Skeletal muscle tissue (tissue), 4 donors: Measurements from ENCODE around the gene PLTP. TPM values are rescaled to one million over a fixed set of nuclear protein-coding genes. Genes with fewer than 3 reads are reported as not detected.
"Not testable (repeated sequence)": the region's sequence is repeated elsewhere in the genome, so short reads cannot be mapped to it uniquely, and the experiment has no call there.

Experiments used
- H3K27ac ChIP-seq: one replicate; pipeline ENCODE4 v1.7.0; 2013; ENCODE audit warnings: mild to moderate bottlenecking, low read depth, low read length, inconsistent platforms
- H3K27me3 ChIP-seq, 3 donors: one replicate each; pipeline ENCODE4 v1.7.0; 2013; ENCODE audit warnings: low read length in 3 of 3; ENCODE audit not compliant: control insufficient read depth in 3 of 3, insufficient read depth in 3 of 3
- H3K36me3 ChIP-seq, 3 donors: one replicate each; pipeline ENCODE4 v1.7.0; 2013; ENCODE audit warnings: low read length in 3 of 3; ENCODE audit not compliant: control insufficient read depth in 3 of 3, insufficient read depth in 3 of 3
- H3K4me1 ChIP-seq, 3 donors: one replicate each; pipeline ENCODE4 v1.7.0; 2013; ENCODE audit warnings: low read length in 3 of 3, mild to moderate bottlenecking in 3 of 3; ENCODE audit not compliant: control insufficient read depth in 3 of 3, insufficient read depth in 3 of 3
- H3K4me3 ChIP-seq, 3 donors: one replicate each; pipeline ENCODE4 v1.7.0; 2013; ENCODE audit warnings: low read length in 3 of 3
- H3K9ac ChIP-seq, 3 donors: one replicate each; pipeline ENCODE4 v1.7.0; 2013; ENCODE audit warnings: low read length in 3 of 3, mild to moderate bottlenecking in 3 of 3, moderate library complexity in 2 of 3, low read depth in 1 of 3
- H3K9me3 ChIP-seq, 3 donors: one replicate each; pipeline ENCODE4 v1.7.0; 2013; ENCODE audit warnings: low read length in 3 of 3; ENCODE audit not compliant: control insufficient read depth in 3 of 3
- total RNA-seq: library from RNA; depleted of rRNA; stranded (reverse); fragments of >200 nt; gene quantifications from one replicate; pipeline ENCODE4 v1.2.3, GENCODE V29; 2014
- donor health status: Osteomylitis.

PLTP gene
- total RNA-seq, 1 donor from 2014 or later: 38.1 TPM

DNA sequence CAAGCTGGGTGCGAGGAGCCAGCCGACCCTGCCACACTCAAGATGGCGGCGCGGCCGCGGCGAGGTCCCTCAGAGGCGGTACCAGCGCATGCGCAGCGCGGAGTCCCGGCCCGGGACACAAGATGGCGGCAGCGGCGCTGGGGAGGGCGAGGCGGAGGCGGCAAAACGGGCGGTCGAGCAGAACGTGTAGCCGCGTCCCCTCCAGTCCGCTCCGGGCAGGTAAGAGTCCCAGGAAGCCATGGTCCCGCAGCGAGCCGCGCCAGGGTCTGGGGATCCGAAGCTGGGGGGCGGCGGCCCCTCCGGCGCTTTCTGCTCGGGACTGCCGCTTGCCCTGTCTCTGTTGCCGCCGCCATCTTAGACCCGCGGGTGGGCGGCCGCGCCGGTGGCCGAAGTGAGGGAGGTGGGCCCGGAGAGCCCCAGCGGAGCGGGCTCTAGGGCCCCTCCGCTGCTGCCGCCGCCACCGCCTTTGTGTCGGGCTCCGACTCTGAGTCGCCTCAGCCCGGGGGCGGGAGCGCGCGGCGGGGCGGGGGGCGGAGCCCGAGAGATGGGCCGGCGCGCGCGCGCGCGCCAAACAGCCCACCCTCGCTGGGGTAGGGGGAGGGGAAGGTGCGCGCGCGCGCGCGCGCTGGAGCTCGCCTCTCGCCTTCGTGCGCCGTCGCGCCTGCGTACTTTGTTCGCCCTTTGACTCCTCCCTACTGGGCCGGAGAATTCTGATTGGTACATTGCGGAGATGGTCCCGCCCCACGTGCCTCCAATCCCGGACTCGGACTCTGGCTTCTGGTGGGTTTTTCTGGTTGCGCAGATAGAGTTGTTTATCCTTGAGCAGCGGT, 22.8 kb upstream of the PLTP start, which contains the start of gene PCIF1:
Gene PCIF1, plus strand, starts transcription at position 98 of the 830 bp plus-strand sequence. CDS start 4,317 bp downstream, outside the sequence.
- H3K27me3 ChIP-seq: no peaks in the 10 kb centered on the region
- H3K4me1 ChIP-seq: peaks cover 21 to 41% (median 23%) of the 10 kb centered on the region in 3 donors
- peak within 1 kb of the TSS; percentile 99 to 100 (median 99) for H3K9ac ChIP-seq
- H3K9me3 ChIP-seq: no peaks in the 10 kb centered on the region
- peaks cover 23 to 26% (median 26%) of the 10 kb centered on the region in 3 donors for H3K36me3 ChIP-seq
- H3K27ac ChIP-seq: peak within 1 kb of the TSS; percentile 99
- peak within 1 kb of the TSS; percentile 96 to 100 (median 99) for H3K4me3 ChIP-seq

DNA sequence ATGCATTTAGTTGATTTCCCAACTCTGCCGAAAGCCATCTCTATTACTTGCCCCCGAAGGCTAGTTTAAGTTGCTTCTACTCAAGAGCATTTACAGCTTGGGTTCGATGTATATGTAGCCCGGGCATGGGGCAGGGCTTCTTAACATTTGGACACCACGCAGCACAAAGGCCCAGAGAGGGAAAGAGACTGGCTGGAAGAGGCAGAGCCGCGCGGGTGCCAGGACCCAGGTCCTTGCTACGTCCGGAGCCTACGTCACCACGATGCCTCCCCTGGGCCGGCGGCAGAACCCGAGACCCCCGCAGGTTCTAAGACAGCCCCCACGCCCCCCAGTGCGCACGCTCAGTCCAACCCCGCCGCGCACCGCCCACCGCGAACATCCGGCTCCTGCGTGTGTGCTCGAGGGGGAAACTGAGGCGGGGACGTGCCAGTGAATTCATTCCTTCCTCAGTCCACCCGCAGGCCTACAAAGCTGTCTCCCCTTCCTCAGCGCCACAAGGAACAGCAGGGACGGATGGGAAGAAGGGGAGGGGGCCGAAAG, 22.2 kb upstream of the PLTP start:
- Histone ChIP-seq H3K27ac (peak overlapping the region; percentile 99), H3K27me3 (no peaks in the 10 kb centered on the region), H3K36me3 (peaks cover 16 to 20% (median 20%) of the 10 kb centered on the region in 3 donors), H3K4me1 (peaks cover 21 to 41% (median 23%) of the 10 kb centered on the region in 3 donors), H3K9me3 (no peaks in the 10 kb centered on the region), H3K9ac (peak overlapping the region; percentile 99 to 100 (median 99)), H3K4me3 (peak overlapping the region; percentile 95 to 100 (median 99))

DNA sequence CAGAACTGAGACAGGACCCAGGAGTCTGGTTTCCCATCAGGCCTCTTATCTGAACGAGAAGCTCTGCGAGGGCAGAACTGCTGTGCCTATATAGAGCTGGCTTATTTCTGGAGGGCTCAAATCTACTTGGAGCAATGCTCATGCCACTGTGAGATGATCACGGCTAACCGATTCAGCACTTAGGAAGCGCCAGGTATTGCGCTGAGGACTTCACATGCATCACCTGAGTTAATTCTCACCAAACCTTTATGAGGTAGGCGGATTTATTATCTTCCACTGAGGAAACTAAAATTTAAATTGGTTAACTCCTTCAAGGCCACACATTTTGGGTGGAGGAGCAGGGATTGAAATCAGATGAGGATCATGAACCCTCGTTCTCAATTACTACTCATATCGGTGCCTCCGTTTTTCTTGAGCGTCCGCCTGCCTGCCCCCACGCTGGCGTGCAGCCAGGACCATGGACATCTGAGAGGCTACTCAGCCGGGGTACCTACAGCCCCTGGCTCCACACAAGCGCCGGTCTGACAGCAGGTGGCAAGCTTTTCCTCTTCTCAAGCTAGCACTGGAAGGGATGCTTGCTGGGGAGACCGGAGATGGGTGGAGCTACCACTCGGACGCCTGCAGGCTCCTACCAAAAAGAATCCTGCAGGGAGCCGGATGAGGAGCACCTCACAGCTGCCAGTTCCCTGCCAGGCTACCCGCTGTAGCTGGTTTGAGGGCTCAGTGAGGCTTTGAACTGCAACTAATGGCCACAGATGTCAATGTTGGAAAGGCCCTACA, 21.5 kb upstream of the PLTP start:
- peaks cover 21 to 37% (median 23%) of the 10 kb centered on the region in 3 donors for H3K4me1 ChIP-seq
- H3K27me3 ChIP-seq: no peaks in the 10 kb centered on the region
- peaks cover 9 to 13% (median 13%) of the 10 kb centered on the region in 3 donors for H3K36me3 ChIP-seq
- H3K9me3 ChIP-seq: no peaks in the 10 kb centered on the region
- H3K4me3 ChIP-seq: peak overlapping the region; percentile 95 to 100 (median 99)
- H3K9ac ChIP-seq: peak overlapping the region; percentile 99 to 100 (median 99)
- peak overlapping the region; percentile 99 for H3K27ac ChIP-seq

DNA sequence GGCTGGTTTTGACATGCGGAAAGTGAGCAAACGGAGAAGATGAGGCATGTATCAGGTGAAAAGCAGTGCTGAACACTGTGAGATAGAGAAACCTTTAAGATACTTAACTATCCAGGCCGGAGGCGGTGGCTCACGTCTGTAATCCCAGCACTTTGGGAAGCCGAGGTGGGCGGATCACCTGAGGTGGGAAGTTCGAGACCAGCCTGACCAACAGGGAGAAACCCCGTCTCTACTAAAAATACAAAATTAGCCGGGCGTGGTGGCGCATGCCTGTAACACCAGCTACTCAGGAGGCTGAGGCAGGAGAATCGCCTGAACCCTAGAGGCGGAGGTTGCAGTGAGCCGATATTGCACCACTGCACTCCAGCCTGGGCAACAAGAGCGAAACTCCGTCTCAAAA, 19.7 kb upstream of the PLTP start:
- not testable (repeated sequence) for H3K9me3 ChIP-seq, H3K27ac ChIP-seq, H3K4me3 ChIP-seq, H3K27me3 ChIP-seq, H3K9ac ChIP-seq, H3K36me3 ChIP-seq
- peaks cover 14 to 25% (median 16%) of the 10 kb centered on the region in 3 donors for H3K4me1 ChIP-seq

DNA sequence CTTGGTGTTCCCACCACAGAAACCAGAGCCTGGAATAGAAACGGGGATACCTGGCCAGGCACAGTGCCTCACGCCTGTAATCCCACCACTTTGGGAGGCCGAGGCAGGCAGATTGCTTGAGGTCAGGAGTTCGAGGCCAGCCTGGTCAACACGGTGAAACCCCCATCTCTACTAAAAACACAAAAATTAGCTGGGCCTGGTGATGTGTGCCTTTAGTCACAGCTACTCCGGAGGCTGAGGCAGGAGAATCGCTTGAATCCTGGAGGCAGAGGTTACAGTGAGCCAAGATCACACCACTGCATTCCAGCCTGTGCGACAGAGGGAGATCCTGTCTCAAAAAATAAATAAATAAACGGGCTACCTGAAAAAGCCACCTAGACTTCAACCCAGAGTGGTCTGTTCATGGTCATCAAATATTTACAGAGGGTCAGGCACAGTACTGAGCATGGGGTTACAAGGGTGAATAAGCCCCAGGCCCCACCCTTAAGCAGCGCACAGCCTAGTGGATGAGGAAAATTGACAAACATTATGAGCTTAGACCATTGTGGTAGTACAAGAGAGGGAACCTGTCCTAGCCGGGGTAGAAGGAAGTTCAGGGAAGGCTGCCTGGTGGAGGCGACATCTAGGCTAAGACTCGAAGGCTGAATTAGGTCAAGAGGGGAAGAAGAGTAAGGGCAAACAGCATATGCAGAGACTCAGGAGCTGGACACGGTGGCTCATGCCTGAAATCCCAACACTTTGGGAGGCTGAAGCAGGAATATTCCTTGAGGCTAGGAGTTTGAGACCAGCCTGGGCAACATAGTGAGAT, 15.3 kb upstream of the PLTP start:
- no peak overlapping the region for H3K4me3 ChIP-seq
- no peak overlapping the region for H3K27ac ChIP-seq
- H3K9me3 ChIP-seq: no peaks in the 10 kb centered on the region
- H3K36me3 ChIP-seq: no peaks in the 10 kb centered on the region
- no peak overlapping the region for H3K9ac ChIP-seq
- H3K27me3 ChIP-seq: no peaks in the 10 kb centered on the region
- H3K4me1 ChIP-seq: peaks cover 16 to 21% (median 21%) of the 10 kb centered on the region in 3 donors

DNA sequence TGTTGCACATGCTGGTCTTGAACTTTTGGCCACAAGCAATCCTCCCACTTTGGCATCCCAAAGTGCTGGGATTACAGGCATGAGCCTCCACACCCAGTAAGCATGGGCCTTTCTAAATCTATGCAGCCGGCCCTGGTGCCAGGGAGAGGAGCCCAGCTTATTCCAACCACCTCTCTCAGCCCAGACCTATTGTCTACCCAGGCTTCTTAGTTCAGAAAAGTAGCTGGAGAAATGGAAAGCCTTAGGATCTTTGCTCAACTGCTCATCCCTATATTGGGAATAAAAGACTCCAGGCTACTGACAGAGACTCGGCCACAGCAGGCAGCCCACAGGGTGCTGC, 14.7 kb upstream of the PLTP start:
- no peaks in the 10 kb centered on the region for H3K36me3 ChIP-seq
- H3K27me3 ChIP-seq: no peaks in the 10 kb centered on the region
- H3K9me3 ChIP-seq: no peaks in the 10 kb centered on the region
- no peak overlapping the region for H3K4me3 ChIP-seq
- no peak overlapping the region for H3K9ac ChIP-seq
- no peak overlapping the region for H3K27ac ChIP-seq
- peaks cover 16 to 21% (median 21%) of the 10 kb centered on the region in 3 donors for H3K4me1 ChIP-seq

- no peak overlapping the region for H3K9ac ChIP-seq
- H3K27me3 ChIP-seq: no peaks in the 10 kb centered on the region
Measured at GRCh38 chr20:45925821-45926506, 14.0 kb upstream of the PLTP start.

GRCh38 chr20:45924391-45925261, 12.7 kb upstream of the PLTP start:
- H3K4me3 ChIP-seq: peak overlapping the region in 1 of 3 donors; percentile 29

More at GRCh38 chr20:45925821-45926506, 14.0 kb upstream of the PLTP start:
- H3K9me3 ChIP-seq: no peaks in the 10 kb centered on the region
- H3K4me3 ChIP-seq: no peak overlapping the region
- H3K27ac ChIP-seq: peak overlapping the region; percentile 5
- peaks cover 19 to 25% (median 21%) of the 10 kb centered on the region in 3 donors for H3K4me1 ChIP-seq
- no peaks in the 10 kb centered on the region for H3K36me3 ChIP-seq

More at GRCh38 chr20:45924391-45925261, 12.7 kb upstream of the PLTP start:
- no peaks in the 10 kb centered on the region for H3K27me3 ChIP-seq
- no peaks in the 10 kb centered on the region for H3K36me3 ChIP-seq
- H3K4me1 ChIP-seq: peaks cover 27 to 34% (median 30%) of the 10 kb centered on the region in 3 donors
- no peaks in the 10 kb centered on the region for H3K9me3 ChIP-seq
- H3K27ac ChIP-seq: peak overlapping the region; percentile 64
- peak overlapping the region in 2 of 3 donors; percentile 45 to 59 for H3K9ac ChIP-seq
